ENCODE measurements around the gene GHRH. TPM values are rescaled to one million over a fixed set of nuclear protein-coding genes. Genes with fewer than 3 reads are reported as not detected.

GHRH gene
- total RNA-seq, 1 experiment from 2014 or later = 0.74 TPM

DNA sequence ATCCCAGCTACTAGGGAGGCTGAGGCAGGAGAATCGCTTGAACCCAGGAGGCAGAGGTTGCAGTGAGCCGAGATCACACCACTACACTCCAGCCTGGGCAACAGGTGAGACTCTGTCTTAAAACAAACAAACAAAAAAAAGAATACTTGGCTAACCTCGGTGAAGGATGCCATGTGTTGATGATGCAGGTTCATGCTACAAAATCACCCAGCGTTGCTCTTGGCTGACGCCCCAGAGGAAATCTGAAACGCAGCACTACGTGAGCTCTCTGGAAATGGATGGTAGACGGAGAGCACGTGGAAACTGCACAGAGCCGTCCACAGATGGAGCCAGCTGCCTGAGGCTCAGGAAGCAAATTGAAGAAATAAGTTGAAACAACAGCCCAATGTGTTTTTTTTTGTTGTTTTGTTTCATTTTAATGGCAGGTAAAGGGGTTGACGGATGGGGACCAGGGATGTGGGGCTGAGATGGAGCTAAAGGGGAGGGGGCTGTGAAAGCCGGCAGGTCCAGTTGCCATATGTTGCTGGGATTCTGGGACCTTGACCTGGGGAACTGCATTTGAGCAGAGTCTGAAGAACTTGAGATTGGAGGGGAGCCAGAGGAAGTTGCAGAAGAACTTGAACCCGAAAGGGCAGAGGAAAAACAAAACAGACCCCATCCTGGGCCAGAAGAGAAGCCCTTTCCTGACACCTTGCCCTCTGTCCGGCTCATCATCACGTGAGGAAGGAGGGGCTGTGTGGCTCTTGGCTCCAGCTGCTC, 15.1 kb upstream of the GHRH start:
- no peaks in the 10 kb centered on the region; the same call in 1 of the 2 replicates for H3K27me3 Mint-ChIP-seq (ENCODE audit: low read depth)
- ATAC-seq (no peak; the same call in 1 of the 2 replicates), DNase-seq (ENCODE audit: low spot score) (no peak)
- no peak overlapping the region for H3K27ac Mint-ChIP-seq
- ChIA-PET CTCF (interaction anchor here (0.7 to 1.9 kb wide), 6 partner anchors 63 to 251 kb away, joined by 3 to 5 read pairs (median 4); partner anchors contain the start of gene BLCAP), POLR2A (no interaction called here)
- peaks cover 20% of the 10 kb centered on the region for H3K4me1 Mint-ChIP-seq
- TF ChIP-seq, protein P1, sequence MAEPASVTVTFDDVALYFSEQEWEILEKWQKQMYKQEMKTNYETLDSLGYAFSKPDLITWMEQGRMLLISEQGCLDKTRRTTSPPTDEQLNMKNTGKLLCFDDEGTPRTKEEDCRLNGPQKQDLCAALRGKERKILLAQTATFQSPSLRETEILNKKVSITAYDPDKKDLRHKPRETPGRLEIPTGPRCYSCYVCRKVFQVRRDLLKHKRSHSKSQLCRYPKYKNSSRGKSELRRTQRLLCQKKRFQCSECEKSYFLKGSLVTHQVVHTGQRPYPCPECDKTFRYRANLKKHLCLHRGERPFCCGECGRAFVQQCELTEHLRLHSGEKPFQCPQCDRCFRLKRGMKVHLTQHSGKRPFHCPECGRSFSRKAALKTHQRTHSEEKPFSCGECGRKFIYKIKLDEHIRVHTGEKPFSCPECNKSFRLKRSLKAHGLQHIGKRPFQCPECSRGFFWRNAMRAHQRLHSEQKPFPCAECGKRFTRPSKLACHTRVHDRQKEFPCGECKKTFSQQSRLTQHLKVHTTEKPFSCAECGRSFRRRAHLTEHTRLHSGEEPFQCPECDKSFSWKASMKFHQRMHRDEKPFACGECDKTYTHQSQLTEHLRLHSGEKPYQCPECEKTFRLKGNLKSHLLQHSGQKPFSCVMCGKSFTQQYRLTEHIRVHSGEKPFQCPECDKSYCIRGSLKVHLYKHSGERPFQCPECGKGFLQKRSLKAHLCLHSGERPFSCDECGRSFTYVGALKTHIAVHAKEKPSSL (CRISPR knock-in tag; conservative IDR thresholded peaks at IDR 0.05) = no peak
- TF ChIP-seq ZNF423 (CRISPR knock-in tag; IDR thresholded peaks at IDR 0.05) = no peak
- no peaks in the 10 kb centered on the region for H3K9me3 Mint-ChIP-seq
- H3K36me3 Mint-ChIP-seq = no peaks in the 10 kb centered on the region
- no peak overlapping the region for H3K4me3 Mint-ChIP-seq

DNA sequence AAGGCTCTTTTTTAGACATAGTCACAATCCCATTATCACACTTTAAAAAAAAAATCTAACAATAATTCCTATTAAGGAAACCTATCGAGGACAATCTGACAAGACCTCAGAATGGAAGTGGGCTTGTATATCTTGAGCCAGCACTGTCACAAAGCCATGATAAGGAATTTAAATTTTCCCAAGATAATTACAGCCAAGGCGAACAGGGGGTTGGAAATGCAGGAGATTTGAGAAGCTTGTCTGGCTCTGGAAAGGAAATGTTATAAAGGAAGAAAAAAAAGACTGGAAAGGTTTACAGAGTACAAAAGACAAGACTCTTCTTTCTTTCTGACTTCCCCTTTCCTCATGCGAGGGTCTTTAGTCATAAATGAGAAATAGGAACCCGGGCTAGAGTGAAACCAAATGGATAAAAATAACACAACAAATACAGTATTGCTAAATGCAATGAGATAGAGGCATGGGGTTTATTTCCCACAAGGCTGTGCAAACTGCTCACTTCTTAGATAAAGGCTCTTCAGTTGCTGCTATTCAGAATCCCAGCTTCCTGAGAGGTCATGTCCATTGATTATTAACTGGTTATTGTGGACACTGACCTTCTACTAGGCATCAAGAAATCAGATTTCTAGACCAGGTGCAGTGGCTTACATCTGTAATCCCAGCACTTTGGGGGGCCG, 13.4 kb upstream of the GHRH start:
- Mint-ChIP-seq H3K36me3 (no peaks in the 10 kb centered on the region), H3K27ac (no peak overlapping the region), H3K9me3 (no peaks in the 10 kb centered on the region), H3K27me3 (ENCODE audit: low read depth) (no peaks in the 10 kb centered on the region; the same call in 1 of the 2 replicates), H3K4me1 (peaks cover 15% of the 10 kb centered on the region), H3K4me3 (no peak overlapping the region)
- ChIA-PET POLR2A (no interaction called here), CTCF (no interaction called here)
- no peak for ATAC-seq
- TF ChIP-seq ELF4 (CRISPR knock-in tag; IDR thresholded peaks at IDR 0.05; ENCODE audit: low read depth) (no peak), NR1H2 (CRISPR knock-in tag; IDR thresholded peaks at IDR 0.05) (no peak), EMX1 (CRISPR knock-in tag; IDR thresholded peaks at IDR 0.05) (no peak), TP53 (CRISPR knock-in tag; IDR thresholded peaks at IDR 0.05) (no peak), FOXP1 (CRISPR knock-in tag; IDR thresholded peaks at IDR 0.05; ENCODE audit: borderline replicate concordance) (no peak), CREM (CRISPR knock-in tag; IDR thresholded peaks at IDR 0.05) (no peak), GRHL2 (CRISPR knock-in tag; IDR thresholded peaks at IDR 0.05; ENCODE audit: insufficient replicate concordance, severe bottlenecking) (no peak)
- TF ChIP-seq, protein P2, sequence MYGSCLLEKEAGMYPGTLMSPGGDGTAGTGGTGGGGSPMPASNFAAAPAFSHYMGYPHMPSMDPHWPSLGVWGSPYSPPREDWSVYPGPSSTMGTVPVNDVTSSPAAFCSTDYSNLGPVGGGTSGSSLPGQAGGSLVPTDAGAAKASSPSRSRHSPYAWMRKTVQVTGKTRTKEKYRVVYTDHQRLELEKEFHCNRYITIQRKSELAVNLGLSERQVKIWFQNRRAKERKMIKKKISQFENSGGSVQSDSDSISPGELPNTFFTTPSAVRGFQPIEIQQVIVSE (CRISPR knock-in tag; IDR thresholded peaks at IDR 0.05; ENCODE audit: borderline replicate concordance) = no peak
- TF ChIP-seq, protein P3, sequence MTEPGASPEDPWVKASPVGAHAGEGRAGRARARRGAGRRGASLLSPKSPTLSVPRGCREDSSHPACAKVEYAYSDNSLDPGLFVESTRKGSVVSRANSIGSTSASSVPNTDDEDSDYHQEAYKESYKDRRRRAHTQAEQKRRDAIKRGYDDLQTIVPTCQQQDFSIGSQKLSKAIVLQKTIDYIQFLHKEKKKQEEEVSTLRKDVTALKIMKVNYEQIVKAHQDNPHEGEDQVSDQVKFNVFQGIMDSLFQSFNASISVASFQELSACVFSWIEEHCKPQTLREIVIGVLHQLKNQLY (CRISPR knock-in tag; IDR thresholded peaks at IDR 0.05) = no peak
- TF ChIP-seq, protein P4, sequence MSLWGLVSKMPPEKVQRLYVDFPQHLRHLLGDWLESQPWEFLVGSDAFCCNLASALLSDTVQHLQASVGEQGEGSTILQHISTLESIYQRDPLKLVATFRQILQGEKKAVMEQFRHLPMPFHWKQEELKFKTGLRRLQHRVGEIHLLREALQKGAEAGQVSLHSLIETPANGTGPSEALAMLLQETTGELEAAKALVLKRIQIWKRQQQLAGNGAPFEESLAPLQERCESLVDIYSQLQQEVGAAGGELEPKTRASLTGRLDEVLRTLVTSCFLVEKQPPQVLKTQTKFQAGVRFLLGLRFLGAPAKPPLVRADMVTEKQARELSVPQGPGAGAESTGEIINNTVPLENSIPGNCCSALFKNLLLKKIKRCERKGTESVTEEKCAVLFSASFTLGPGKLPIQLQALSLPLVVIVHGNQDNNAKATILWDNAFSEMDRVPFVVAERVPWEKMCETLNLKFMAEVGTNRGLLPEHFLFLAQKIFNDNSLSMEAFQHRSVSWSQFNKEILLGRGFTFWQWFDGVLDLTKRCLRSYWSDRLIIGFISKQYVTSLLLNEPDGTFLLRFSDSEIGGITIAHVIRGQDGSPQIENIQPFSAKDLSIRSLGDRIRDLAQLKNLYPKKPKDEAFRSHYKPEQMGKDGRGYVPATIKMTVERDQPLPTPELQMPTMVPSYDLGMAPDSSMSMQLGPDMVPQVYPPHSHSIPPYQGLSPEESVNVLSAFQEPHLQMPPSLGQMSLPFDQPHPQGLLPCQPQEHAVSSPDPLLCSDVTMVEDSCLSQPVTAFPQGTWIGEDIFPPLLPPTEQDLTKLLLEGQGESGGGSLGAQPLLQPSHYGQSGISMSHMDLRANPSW (CRISPR knock-in tag; conservative IDR thresholded peaks at IDR 0.05; ENCODE audit: low read depth) = no peak
- TF ChIP-seq, protein P5, sequence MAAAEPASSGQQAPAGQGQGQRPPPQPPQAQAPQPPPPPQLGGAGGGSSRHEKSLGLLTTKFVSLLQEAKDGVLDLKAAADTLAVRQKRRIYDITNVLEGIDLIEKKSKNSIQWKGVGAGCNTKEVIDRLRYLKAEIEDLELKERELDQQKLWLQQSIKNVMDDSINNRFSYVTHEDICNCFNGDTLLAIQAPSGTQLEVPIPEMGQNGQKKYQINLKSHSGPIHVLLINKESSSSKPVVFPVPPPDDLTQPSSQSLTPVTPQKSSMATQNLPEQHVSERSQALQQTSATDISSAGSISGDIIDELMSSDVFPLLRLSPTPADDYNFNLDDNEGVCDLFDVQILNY (CRISPR knock-in tag; IDR thresholded peaks at IDR 0.05) = no peak
- TF ChIP-seq, protein P6, sequence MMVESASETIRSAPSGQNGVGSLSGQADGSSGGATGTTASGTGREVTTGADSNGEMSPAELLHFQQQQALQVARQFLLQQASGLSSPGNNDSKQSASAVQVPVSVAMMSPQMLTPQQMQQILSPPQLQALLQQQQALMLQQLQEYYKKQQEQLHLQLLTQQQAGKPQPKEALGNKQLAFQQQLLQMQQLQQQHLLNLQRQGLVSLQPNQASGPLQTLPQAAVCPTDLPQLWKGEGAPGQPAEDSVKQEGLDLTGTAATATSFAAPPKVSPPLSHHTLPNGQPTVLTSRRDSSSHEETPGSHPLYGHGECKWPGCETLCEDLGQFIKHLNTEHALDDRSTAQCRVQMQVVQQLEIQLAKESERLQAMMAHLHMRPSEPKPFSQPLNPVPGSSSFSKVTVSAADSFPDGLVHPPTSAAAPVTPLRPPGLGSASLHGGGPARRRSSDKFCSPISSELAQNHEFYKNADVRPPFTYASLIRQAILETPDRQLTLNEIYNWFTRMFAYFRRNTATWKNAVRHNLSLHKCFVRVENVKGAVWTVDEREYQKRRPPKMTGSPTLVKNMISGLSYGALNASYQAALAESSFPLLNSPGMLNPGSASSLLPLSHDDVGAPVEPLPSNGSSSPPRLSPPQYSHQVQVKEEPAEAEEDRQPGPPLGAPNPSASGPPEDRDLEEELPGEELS (CRISPR knock-in tag; IDR thresholded peaks at IDR 0.05) = no peak
- DNase-seq (ENCODE audit: low spot score) = no peak
